ENCODE data around the gene LMTK3. TPM values are rescaled to one million over a fixed set of nuclear protein-coding genes. Genes with fewer than 3 reads are reported as not detected.

Gene LMTK3
- total and polyA plus RNA-seq, 2 experiments from 2014 or later, result 1.6 to 11.8 TPM

GRCh38 chr19:48508729-48509411 is 2.8 kb downstream of the LMTK3 start:
- Histone ChIP-seq H3K27ac (ENCODE audit: low read depth) (no peak overlapping the region), H3K4me3 (no peak overlapping the region), H3F3A (replicated peaks; ENCODE audit: low read depth) (peaks cover 9% of the 10 kb centered on the region; the same call in 1 of the 2 replicates), H2AFZ (no peak overlapping the region), H3K79me2 (replicated peaks; ENCODE audit: insufficient read depth) (no peaks in the 10 kb centered on the region), H3K36me3 (ENCODE audit: insufficient read depth) (no peaks in the 10 kb centered on the region), H4K20me1 (replicated peaks; ENCODE audit: insufficient read depth) (no peaks in the 10 kb centered on the region), H3K27me3 (ENCODE audit: insufficient read depth) (peaks cover 11% of the 10 kb centered on the region), H3K4me1 (ENCODE audit: insufficient read depth) (no peaks in the 10 kb centered on the region), H3K4me2 (no peak overlapping the region), H3K9me2 (ENCODE audit: insufficient read depth) (no peaks in the 10 kb centered on the region)
- no peak overlapping the region for H3K4me3 Mint-ChIP-seq
- no peak overlapping the region for H3K27ac Mint-ChIP-seq
- H3K27me3 Mint-ChIP-seq (ENCODE audit: insufficient read depth, low read depth, poor library complexity), result peaks cover 22% of the 10 kb centered on the region
- H3K4me1 Mint-ChIP-seq, result peaks cover 12% of the 10 kb centered on the region; the same call in 2 of the 3 replicates
- ATAC-seq (no peak), DNase-seq (ENCODE audit: low spot score) (no peak)
- TF ChIP-seq JUNB (IDR thresholded peaks at IDR 0.05; ENCODE audit: unreplicated experiment) (no peak), ZNF331 (CRISPR knock-in tag; IDR thresholded peaks at IDR 0.05; ENCODE audit: low read depth) (no peak), ZNF462 (CRISPR knock-in tag; IDR thresholded peaks at IDR 0.05) (no peak), EZH2phosphoT487 (IDR thresholded peaks at IDR 0.05; ENCODE audit: unreplicated experiment) (no peak), CREB1 (CRISPR knock-in tag; IDR thresholded peaks at IDR 0.05; ENCODE audit: low read depth) (no peak), CTCF (conservative IDR thresholded peaks at IDR 0.05; ENCODE audit: low read depth in 2 of 2) (no peak), ZNF114 (CRISPR knock-in tag; IDR thresholded peaks at IDR 0.05) (no peak), POLR2AphosphoS5 (IDR thresholded peaks at IDR 0.05; ENCODE audit: low read depth) (no peak), ETS1 (IDR thresholded peaks at IDR 0.05) (no peak), EZH2 (IDR thresholded peaks at IDR 0.05; ENCODE audit: low read depth, unreplicated experiment) (no peak), NANOG (IDR thresholded peaks at IDR 0.05; ENCODE audit: borderline replicate concordance) (no peak), REST (IDR thresholded peaks at IDR 0.05; ENCODE audit: unreplicated experiment) (no peak), STAT1 (IDR thresholded peaks at IDR 0.05; ENCODE audit: unreplicated experiment) (no peak)
- H3K36me3 Mint-ChIP-seq (ENCODE audit: low read depth), result peaks cover 5% of the 10 kb centered on the region; the same call in 2 of the 3 replicates
- no peaks in the 10 kb centered on the region for H3K9me3 Mint-ChIP-seq

All from GM23338 (cell line).